HepG2 (cell line): ENCODE results near the gene SLC7A10. TPM values are rescaled to one million over a fixed set of nuclear protein-coding genes. Genes with fewer than 3 reads are reported as not detected.

Experiments
- ESRRA ChIP-seq: sonication (generic); formaldehyde crosslinking; IDR thresholded peaks from 2 replicates; pipeline ENCODE4 v1.5.1; 2020; ENCODE audit warnings: mild to moderate bottlenecking, low read depth, missing genetic modification reagents
- KDM2A ChIP-seq: sonication (generic); formaldehyde crosslinking; IDR thresholded peaks from 2 replicates; pipeline ENCODE4 v1.4.0; 2020; ENCODE audit warnings: low read depth, missing genetic modification reagents, borderline replicate concordance
- TBP ChIP-seq: sonication (generic); formaldehyde crosslinking; IDR thresholded peaks from 2 replicates; pipeline ENCODE4 v1.5.0; 2020; ENCODE audit warnings: missing genetic modification reagents
- TBX2 ChIP-seq: sonication (generic); formaldehyde crosslinking; IDR thresholded peaks from 2 replicates; pipeline ENCODE4 v1.5.0; 2020; ENCODE audit warnings: missing genetic modification reagents, mild to moderate bottlenecking, borderline replicate concordance
- ZMYM3 ChIP-seq: sonication (generic); formaldehyde crosslinking; IDR thresholded peaks from 2 replicates; pipeline ENCODE4 v1.5.1; 2020; ENCODE audit warnings: mild to moderate bottlenecking, missing genetic modification reagents
- polyA plus RNA-seq, 8 experiments: library from polyadenylated mRNA; depleted of rRNA in 3 of 8; stranded (reverse) in 7 of 8; unstranded in 1 of 8; fragments of >200 nt; fragmentation: Illumina TruSeq in 4 of 8; extraction: Trizol in 4 of 8; gene quantifications; 2 replicates each; pipeline versions ENCODE4 v1.2.1 to v1.2.3, GENCODE V29; 2011 to 2016; ENCODE audit warnings: low read depth in 4 of 8, missing spikeins in 1 of 8, mixed read lengths in 1 of 8; ENCODE audit not compliant: insufficient read depth in 1 of 8
- total RNA-seq, 5 experiments: library from RNA; depleted of rRNA; stranded (reverse); fragments of >200 nt; fragmentation: Illumina TruSeq; extraction: Trizol; gene quantifications; 2 replicates each; pipeline ENCODE4 v1.2.3, GENCODE V29; 2016; ENCODE audit warnings: low read depth in 1 of 5
- TF ChIP-seq, protein P1 (sequence below): sonication (generic); formaldehyde crosslinking; IDR thresholded peaks from one replicate; pipeline ENCODE4 v1.5.1; 2020; ENCODE audit warnings: mild to moderate bottlenecking, missing genetic modification reagents; ENCODE audit errors: not compliant biosample characterization
- TF ChIP-seq, protein P2 (sequence below): sonication (generic); formaldehyde crosslinking; IDR thresholded peaks from 2 replicates; pipeline ENCODE4 v1.8.1; 2023; ENCODE audit warnings: mild to moderate bottlenecking, missing genetic modification reagents
- TF ChIP-seq, protein P3 (sequence below), 2 experiments: fragments of 450-650 bp in 1 of 2; sonication (generic) in 1 of 2; formaldehyde crosslinking; IDR thresholded peaks; 2 replicates each; pipeline versions ENCODE4 v1.5.0 to v1.8.0; 2020 to 2022; ENCODE audit warnings: mild to moderate bottlenecking in 1 of 2, missing genetic modification reagents in 1 of 2
- TF ChIP-seq, protein P4 (sequence below): sonication (generic); formaldehyde crosslinking; IDR thresholded peaks from 2 replicates; pipeline ENCODE4 v1.4.0; 2020; ENCODE audit warnings: missing genetic modification reagents

The SLC7A10 gene
- total and polyA plus RNA-seq, 2 of the 13 experiments (the other 11 are each of a cell fraction or from before 2014, with no cell fraction given), result 1.1 to 2.2 TPM

DNA sequence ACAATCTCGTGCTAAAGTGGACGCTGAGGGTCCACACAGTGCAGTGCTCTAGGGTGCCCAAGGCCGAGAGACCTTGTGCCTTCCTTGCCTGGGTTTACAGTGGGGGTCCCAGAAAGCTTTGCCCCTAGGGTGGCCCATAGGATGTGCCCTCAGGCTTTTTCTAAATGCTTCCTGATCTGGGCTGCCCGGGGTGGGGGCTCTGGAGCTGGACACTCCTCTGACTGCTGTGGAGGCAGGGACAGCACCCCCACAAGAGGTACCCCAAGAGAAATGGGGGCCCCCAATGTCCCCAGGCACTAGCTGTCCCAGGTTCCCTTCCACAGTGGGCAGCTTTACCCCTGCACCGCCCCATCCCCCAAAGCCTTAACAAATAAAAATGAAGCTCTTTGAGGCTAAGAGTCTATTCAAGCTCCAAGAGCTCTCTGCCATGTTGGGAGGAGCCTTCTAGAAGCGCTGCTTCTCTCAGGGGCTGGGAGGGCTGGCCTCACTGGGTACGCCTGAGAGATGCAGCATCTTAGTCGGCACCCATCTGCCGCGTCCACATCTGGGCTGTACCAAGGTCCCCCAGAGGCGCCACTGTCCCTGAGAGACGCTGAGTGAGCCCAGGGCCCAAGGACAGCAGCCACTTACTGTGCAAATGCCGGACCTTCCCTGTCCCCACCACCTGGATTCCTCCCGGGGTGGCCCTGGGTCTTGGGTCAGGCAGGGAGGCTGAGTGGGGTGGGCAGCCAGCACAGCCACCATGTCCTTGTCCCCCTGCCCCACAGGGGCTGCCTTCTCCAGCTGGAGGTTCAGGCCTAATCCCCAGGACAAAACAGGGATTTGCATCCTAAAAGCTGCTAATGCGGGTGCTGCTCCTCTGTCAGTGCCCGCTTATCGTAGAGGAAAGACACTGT lies 49.3 kb upstream of the SLC7A10 start (continued):
- peak; percentile 11; the same call in 1 of the 2 replicates for TF ChIP-seq KDM2A (CRISPR knock-in tag)
- TF ChIP-seq, protein P1, sequence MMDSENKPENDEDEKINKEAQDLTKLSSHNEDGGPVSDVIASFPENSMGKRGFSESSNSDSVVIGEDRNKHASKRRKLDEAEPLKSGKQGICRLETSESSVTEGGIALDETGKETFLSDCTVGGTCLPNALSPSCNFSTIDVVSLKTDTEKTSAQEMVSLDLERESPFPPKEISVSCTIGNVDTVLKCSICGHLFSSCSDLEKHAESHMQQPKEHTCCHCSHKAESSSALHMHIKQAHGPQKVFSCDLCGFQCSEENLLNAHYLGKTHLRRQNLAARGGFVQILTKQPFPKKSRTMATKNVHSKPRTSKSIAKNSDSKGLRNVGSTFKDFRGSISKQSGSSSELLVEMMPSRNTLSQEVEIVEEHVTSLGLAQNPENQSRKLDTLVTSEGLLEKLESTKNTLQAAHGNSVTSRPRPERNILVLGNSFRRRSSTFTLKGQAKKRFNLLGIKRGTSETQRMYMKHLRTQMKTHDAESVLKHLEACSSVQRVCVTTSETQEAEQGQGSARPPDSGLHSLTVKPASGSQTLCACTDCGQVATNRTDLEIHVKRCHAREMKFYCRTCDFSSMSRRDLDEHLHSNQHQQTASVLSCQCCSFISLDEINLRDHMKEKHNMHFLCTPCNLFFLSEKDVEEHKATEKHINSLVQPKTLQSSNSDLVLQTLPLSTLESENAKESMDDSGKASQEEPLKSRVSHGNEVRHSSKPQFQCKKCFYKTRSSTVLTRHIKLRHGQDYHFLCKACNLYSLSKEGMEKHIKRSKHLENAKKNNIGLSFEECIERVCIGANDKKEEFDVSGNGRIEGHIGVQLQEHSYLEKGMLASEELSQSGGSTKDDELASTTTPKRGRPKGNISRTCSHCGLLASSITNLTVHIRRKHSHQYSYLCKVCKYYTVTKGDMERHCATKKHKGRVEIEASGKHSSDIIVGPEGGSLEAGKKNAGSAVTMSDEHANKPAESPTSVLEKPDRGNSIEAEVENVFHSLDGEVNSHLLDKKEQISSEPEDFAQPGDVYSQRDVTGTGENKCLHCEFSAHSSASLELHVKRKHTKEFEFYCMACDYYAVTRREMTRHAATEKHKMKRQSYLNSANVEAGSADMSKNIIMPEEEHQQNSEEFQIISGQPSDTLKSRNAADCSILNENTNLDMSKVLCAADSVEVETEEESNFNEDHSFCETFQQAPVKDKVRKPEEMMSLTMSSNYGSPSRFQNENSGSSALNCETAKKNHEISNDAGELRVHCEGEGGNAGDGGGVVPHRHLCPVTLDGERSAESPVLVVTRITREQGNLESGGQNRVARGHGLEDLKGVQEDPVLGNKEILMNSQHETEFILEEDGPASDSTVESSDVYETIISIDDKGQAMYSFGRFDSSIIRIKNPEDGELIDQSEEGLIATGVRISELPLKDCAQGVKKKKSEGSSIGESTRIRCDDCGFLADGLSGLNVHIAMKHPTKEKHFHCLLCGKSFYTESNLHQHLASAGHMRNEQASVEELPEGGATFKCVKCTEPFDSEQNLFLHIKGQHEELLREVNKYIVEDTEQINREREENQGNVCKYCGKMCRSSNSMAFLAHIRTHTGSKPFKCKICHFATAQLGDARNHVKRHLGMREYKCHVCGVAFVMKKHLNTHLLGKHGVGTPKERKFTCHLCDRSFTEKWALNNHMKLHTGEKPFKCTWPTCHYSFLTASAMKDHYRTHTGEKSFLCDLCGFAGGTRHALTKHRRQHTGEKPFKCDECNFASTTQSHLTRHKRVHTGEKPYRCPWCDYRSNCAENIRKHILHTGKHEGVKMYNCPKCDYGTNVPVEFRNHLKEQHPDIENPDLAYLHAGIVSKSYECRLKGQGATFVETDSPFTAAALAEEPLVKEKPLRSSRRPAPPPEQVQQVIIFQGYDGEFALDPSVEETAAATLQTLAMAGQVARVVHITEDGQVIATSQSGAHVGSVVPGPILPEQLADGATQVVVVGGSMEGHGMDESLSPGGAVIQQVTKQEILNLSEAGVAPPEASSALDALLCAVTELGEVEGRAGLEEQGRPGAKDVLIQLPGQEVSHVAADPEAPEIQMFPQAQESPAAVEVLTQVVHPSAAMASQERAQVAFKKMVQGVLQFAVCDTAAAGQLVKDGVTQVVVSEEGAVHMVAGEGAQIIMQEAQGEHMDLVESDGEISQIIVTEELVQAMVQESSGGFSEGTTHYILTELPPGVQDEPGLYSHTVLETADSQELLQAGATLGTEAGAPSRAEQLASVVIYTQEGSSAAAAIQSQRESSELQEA (CRISPR knock-in tag), result no peak
- TF ChIP-seq, protein P2, sequence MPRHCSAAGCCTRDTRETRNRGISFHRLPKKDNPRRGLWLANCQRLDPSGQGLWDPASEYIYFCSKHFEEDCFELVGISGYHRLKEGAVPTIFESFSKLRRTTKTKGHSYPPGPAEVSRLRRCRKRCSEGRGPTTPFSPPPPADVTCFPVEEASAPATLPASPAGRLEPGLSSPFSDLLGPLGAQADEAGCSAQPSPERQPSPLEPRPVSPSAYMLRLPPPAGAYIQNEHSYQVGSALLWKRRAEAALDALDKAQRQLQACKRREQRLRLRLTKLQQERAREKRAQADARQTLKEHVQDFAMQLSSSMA, result 0 out of 2 replicates have a peak, but pooled peaks have one; percentile 78
- TF ChIP-seq, protein P3, sequence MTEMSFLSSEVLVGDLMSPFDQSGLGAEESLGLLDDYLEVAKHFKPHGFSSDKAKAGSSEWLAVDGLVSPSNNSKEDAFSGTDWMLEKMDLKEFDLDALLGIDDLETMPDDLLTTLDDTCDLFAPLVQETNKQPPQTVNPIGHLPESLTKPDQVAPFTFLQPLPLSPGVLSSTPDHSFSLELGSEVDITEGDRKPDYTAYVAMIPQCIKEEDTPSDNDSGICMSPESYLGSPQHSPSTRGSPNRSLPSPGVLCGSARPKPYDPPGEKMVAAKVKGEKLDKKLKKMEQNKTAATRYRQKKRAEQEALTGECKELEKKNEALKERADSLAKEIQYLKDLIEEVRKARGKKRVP (CRISPR knock-in tag; IDR thresholded peaks at IDR 0.05), result no peak
- TF ChIP-seq TBP (CRISPR knock-in tag), result no peak
- no peak for TF ChIP-seq ESRRA (CRISPR knock-in tag)
- TF ChIP-seq ZMYM3, result no peak; the same call in 1 of the 2 replicates
- TF ChIP-seq, protein P4, sequence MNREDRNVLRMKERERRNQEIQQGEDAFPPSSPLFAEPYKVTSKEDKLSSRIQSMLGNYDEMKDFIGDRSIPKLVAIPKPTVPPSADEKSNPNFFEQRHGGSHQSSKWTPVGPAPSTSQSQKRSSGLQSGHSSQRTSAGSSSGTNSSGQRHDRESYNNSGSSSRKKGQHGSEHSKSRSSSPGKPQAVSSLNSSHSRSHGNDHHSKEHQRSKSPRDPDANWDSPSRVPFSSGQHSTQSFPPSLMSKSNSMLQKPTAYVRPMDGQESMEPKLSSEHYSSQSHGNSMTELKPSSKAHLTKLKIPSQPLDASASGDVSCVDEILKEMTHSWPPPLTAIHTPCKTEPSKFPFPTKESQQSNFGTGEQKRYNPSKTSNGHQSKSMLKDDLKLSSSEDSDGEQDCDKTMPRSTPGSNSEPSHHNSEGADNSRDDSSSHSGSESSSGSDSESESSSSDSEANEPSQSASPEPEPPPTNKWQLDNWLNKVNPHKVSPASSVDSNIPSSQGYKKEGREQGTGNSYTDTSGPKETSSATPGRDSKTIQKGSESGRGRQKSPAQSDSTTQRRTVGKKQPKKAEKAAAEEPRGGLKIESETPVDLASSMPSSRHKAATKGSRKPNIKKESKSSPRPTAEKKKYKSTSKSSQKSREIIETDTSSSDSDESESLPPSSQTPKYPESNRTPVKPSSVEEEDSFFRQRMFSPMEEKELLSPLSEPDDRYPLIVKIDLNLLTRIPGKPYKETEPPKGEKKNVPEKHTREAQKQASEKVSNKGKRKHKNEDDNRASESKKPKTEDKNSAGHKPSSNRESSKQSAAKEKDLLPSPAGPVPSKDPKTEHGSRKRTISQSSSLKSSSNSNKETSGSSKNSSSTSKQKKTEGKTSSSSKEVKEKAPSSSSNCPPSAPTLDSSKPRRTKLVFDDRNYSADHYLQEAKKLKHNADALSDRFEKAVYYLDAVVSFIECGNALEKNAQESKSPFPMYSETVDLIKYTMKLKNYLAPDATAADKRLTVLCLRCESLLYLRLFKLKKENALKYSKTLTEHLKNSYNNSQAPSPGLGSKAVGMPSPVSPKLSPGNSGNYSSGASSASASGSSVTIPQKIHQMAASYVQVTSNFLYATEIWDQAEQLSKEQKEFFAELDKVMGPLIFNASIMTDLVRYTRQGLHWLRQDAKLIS, result no peak
- TF ChIP-seq TBX2 (CRISPR knock-in tag), result no peak; the same call in none of the 2 replicates
